HL-60 (cell line): ENCODE measurements around the gene PHACTR3.

Source experiments
- DNase-seq, 2 experiments: peaks; one replicate each; pipeline ENCODE4 v3.0.0-alpha.2; 2010 to 2020; ENCODE audit warnings: low read depth in 1 of 2, low spot score in 1 of 2
- H3K27ac ChIP-seq: fragments of 250-450 bp; sonication (Bioruptor Pico); replicated peaks from 2 replicates; pipeline ENCODE4 v1.5.1; 2020; ENCODE audit warnings: mild to moderate bottlenecking, moderate library complexity
- H3K27me3 ChIP-seq: fragments of 250-450 bp; sonication (Bioruptor Pico); 2 replicates; pipeline ENCODE4 v1.5.1; 2021; ENCODE audit warnings: mild to moderate bottlenecking, moderate library complexity; ENCODE audit not compliant: insufficient read depth, poor library complexity, severe bottlenecking
- H3K4me3 ChIP-seq: replicated peaks from 2 replicates; pipeline ENCODE4 v1.5.1; 2011; ENCODE audit warnings: mild to moderate bottlenecking, control low read depth, low read length; ENCODE audit not compliant: insufficient read depth
- GABPA ChIP-seq: IDR thresholded peaks from 2 replicates; pipeline ENCODE4 v1.6.1; 2012; ENCODE audit warnings: low read depth
- POLR2AphosphoS5 ChIP-seq: IDR thresholded peaks from 2 replicates; pipeline ENCODE4 v1.6.1; 2012; ENCODE audit warnings: low read depth
- SPI1 ChIP-seq: IDR thresholded peaks from 2 replicates; pipeline ENCODE4 v1.6.1; 2012; ENCODE audit warnings: low read depth, mild to moderate bottlenecking, borderline replicate concordance
- TF ChIP-seq, protein P1 (sequence below): IDR thresholded peaks from 2 replicates; pipeline ENCODE4 v1.6.1; 2012; ENCODE audit warnings: low read depth; ENCODE audit not compliant: insufficient replicate concordance
- TF ChIP-seq, protein P2 (sequence below): IDR thresholded peaks from one replicate; pipeline ENCODE4 v1.5.1; 2011; ENCODE audit warnings: low read length, control low read depth, inconsistent platforms; ENCODE audit not compliant: insufficient read depth

The PHACTR3 gene

DNA sequence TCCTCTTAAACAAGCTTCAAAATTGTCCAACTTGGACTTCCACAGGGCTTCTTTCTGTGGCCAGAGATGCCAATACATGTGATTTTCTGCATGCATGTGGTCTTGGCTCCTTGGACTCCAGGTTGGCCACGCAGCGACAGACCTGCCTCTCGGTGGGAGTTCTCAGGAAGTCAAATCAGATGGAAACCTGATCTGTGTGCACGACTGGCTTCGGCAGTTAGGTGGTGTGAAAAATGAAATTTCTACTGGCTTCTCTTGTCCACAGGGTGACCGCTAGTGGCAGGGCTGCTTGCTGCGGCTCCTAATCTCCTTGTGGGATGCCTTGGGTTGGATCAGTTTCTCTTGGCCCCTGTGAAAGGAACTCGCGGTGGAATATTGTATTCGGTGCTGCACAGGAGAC is 57.3 kb downstream of the PHACTR3 start:
- Histone ChIP-seq H3K27ac (no peak overlapping the region), H3K27me3 (no peaks in the 10 kb centered on the region), H3K4me3 (no peak overlapping the region)
- TF ChIP-seq, protein P1, sequence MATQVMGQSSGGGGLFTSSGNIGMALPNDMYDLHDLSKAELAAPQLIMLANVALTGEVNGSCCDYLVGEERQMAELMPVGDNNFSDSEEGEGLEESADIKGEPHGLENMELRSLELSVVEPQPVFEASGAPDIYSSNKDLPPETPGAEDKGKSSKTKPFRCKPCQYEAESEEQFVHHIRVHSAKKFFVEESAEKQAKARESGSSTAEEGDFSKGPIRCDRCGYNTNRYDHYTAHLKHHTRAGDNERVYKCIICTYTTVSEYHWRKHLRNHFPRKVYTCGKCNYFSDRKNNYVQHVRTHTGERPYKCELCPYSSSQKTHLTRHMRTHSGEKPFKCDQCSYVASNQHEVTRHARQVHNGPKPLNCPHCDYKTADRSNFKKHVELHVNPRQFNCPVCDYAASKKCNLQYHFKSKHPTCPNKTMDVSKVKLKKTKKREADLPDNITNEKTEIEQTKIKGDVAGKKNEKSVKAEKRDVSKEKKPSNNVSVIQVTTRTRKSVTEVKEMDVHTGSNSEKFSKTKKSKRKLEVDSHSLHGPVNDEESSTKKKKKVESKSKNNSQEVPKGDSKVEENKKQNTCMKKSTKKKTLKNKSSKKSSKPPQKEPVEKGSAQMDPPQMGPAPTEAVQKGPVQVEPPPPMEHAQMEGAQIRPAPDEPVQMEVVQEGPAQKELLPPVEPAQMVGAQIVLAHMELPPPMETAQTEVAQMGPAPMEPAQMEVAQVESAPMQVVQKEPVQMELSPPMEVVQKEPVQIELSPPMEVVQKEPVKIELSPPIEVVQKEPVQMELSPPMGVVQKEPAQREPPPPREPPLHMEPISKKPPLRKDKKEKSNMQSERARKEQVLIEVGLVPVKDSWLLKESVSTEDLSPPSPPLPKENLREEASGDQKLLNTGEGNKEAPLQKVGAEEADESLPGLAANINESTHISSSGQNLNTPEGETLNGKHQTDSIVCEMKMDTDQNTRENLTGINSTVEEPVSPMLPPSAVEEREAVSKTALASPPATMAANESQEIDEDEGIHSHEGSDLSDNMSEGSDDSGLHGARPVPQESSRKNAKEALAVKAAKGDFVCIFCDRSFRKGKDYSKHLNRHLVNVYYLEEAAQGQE, result no peak
- TF ChIP-seq GABPA, result no peak
- TF ChIP-seq SPI1, result no peak
- no peak for TF ChIP-seq POLR2AphosphoS5
- TF ChIP-seq, protein P2, sequence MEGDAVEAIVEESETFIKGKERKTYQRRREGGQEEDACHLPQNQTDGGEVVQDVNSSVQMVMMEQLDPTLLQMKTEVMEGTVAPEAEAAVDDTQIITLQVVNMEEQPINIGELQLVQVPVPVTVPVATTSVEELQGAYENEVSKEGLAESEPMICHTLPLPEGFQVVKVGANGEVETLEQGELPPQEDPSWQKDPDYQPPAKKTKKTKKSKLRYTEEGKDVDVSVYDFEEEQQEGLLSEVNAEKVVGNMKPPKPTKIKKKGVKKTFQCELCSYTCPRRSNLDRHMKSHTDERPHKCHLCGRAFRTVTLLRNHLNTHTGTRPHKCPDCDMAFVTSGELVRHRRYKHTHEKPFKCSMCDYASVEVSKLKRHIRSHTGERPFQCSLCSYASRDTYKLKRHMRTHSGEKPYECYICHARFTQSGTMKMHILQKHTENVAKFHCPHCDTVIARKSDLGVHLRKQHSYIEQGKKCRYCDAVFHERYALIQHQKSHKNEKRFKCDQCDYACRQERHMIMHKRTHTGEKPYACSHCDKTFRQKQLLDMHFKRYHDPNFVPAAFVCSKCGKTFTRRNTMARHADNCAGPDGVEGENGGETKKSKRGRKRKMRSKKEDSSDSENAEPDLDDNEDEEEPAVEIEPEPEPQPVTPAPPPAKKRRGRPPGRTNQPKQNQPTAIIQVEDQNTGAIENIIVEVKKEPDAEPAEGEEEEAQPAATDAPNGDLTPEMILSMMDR, result no peak
- no peak for DNase-seq

DNA sequence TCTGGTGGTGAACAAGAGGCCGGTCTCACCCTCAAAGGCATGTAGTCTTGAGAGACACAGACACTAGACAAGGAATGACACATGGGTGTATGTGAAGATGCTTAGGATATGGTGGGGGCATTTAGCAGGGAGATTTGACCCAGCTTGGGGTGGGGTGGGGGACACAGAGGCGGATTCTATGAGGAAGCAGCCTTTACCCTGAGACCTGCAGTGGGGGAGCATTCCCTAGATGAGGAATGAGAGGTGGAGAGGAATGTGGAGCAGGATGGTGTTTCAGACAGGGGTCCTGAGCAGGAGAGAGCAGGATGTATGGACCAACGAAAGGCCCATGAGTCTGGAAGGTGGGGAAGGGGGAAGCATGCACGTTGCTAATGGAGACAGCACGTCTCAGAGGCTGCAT is 57.8 kb downstream of the PHACTR3 start:
- no peak for TF ChIP-seq POLR2AphosphoS5
- TF ChIP-seq GABPA, result no peak
- TF ChIP-seq SPI1, result no peak
- TF ChIP-seq, protein P2, result no peak
- TF ChIP-seq, protein P1, result no peak
- H3K27me3 ChIP-seq, result no peaks in the 10 kb centered on the region
- no peak overlapping the region for H3K4me3 ChIP-seq
- H3K27ac ChIP-seq, result no peak overlapping the region
- no peak for DNase-seq

DNA sequence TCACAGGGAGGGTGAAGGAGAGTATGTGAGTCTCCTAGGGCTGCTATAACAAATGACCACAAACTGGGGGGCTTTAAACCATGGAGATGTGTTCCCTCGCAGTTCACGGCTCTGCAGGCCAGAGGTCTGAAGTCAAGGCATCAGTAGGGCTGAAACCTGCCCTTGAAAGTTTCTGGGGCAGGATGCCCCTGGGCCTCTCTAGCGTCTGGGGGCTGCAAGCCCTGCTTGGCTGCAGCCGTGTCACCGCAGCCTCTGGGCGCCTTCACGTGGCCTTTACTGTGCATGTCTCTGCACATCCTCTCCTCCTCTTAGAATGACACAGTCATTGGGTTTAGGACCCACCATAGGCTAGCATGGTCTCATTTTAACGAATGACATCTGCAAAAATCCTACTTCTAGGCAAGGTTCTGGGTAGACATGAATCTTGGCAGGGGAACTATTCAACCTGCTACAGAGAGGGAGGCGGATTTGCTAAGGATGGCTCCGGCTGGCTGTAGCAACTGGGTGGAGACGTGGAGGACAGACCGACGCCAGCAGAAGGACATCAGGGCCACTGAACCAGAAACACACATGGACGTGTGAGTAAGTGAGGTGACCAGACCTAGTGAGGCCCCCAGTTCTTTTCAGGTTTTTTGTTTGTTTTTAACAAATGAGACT is 58.6 kb downstream of the PHACTR3 start:
- Histone ChIP-seq H3K27me3 (no peaks in the 10 kb centered on the region), H3K4me3 (no peak overlapping the region), H3K27ac (no peak overlapping the region)
- no peak for DNase-seq
- TF ChIP-seq, protein P1, result no peak
- TF ChIP-seq SPI1, result no peak
- no peak for TF ChIP-seq POLR2AphosphoS5
- TF ChIP-seq, protein P2, result no peak
- TF ChIP-seq GABPA, result no peak
